ENCODE measurements around the gene FCRL6. TPM values are rescaled to one million over a fixed set of nuclear protein-coding genes. Genes with fewer than 3 reads are reported as not detected.

FCRL6 gene
- total RNA-seq, 2 donors from 2014 or later, result not detected

GRCh38 chr1:159827549-159827948 lies 25.4 kb downstream of the FCRL6 start:
- H3K36me3 ChIP-seq, result no peaks in the 10 kb centered on the region
- H3K9me3 ChIP-seq, result no peaks in the 10 kb centered on the region
- H3K27ac ChIP-seq, result no peak overlapping the region
- 97% methylated on average over 3 of the region's 3 CpGs for WGBS
- no peaks in the 10 kb centered on the region for H3K4me1 ChIP-seq (replicated peaks)
- no peak for DNase-seq (ENCODE audit: low spot score)
- intact Hi-C loops (cut with DNase I), result no loop called here
- H3K4me3 ChIP-seq, result no peak overlapping the region
- TF ChIP-seq POLR2AphosphoS5 (IDR thresholded peaks at IDR 0.05) (no peak), POLR2A (IDR thresholded peaks at IDR 0.05) (no peak)
- TF ChIP-seq, protein P1, sequence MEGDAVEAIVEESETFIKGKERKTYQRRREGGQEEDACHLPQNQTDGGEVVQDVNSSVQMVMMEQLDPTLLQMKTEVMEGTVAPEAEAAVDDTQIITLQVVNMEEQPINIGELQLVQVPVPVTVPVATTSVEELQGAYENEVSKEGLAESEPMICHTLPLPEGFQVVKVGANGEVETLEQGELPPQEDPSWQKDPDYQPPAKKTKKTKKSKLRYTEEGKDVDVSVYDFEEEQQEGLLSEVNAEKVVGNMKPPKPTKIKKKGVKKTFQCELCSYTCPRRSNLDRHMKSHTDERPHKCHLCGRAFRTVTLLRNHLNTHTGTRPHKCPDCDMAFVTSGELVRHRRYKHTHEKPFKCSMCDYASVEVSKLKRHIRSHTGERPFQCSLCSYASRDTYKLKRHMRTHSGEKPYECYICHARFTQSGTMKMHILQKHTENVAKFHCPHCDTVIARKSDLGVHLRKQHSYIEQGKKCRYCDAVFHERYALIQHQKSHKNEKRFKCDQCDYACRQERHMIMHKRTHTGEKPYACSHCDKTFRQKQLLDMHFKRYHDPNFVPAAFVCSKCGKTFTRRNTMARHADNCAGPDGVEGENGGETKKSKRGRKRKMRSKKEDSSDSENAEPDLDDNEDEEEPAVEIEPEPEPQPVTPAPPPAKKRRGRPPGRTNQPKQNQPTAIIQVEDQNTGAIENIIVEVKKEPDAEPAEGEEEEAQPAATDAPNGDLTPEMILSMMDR (IDR thresholded peaks at IDR 0.05), result no peak
- H3K27me3 ChIP-seq (replicated peaks; ENCODE audit: insufficient read depth), result no peaks in the 10 kb centered on the region

DNA sequence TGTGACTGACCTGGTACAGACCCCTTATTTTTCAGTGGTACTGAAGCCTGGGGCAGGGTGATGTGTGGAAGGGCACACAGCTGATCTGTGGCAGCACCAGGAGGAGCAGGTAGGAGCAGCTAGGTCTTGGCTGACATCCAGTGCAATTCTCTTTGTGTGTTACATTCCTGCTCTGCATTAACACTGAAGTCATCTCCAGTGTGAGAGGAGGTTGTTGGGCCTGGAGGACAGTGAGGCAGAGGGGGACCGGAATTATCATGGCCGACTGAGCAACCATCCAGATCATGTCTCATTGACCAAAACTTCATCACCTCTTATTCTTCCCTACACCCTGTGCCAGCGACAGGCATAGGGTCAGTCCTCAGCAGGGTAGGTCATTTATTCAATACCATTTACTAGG lies 26.0 kb downstream of the FCRL6 start:
- TF ChIP-seq, protein P1 (IDR thresholded peaks at IDR 0.05), result no peak
- TF ChIP-seq POLR2A (IDR thresholded peaks at IDR 0.05), result no peak
- TF ChIP-seq POLR2AphosphoS5 (IDR thresholded peaks at IDR 0.05), result no peak
- no peak overlapping the region for H3K27ac ChIP-seq
- no peak overlapping the region for H3K4me3 ChIP-seq
- no peaks in the 10 kb centered on the region for H3K9me3 ChIP-seq
- no peaks in the 10 kb centered on the region for H3K36me3 ChIP-seq
- WGBS, result 79% methylated on average over 3 of the region's 3 CpGs
- DNase-seq (ENCODE audit: low spot score), result no peak
- intact Hi-C loops (cut with DNase I), result no loop called here
- no peaks in the 10 kb centered on the region for H3K4me1 ChIP-seq (replicated peaks)
- H3K27me3 ChIP-seq (replicated peaks; ENCODE audit: insufficient read depth), result no peaks in the 10 kb centered on the region

DNA sequence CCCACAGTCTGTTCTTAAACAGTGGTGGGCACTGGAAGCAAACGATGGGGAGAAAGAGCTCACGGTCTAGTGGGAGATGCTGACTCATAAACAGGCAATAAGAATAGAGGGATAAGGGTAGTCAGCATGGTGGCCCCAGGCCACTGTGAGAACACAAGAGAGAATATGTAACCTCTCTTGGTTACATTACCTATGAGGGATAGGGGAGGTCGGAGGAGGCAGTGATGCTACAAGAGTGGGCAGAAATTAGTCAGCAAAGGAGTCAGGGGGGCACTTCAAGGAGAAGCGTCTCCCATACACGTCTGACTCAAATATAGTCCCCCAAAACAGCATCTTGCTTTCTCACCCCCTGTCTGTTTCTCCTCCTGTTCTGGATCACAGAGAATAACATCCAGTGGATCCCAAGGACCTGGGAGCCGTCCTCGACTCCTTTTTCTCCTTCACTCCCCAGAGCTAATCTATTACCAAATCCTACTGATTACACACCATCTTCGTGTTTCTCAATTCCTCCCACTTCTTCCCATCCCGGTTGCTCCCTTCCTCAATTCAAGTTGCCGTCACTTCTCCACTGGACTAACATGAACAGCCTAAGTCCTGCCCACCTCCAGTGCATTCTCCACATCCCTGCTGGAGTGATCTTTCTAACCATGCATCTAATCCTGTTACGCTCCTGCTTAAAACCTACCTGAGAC lies 26.6 kb downstream of the FCRL6 start:
- H3K4me3 ChIP-seq, result no peak overlapping the region

GRCh38 chr1:159829273-159829634 lies 27.1 kb downstream of the FCRL6 start:
- Histone ChIP-seq H3K4me1 (replicated peaks) (no peaks in the 10 kb centered on the region), H3K9me3 (no peaks in the 10 kb centered on the region), H3K36me3 (no peaks in the 10 kb centered on the region), H3K27ac (no peak overlapping the region), H3K27me3 (replicated peaks; ENCODE audit: insufficient read depth) (no peaks in the 10 kb centered on the region), H3K4me3 (no peak overlapping the region)
- WGBS, result 26% methylated on average over 3 of the region's 3 CpGs
- TF ChIP-seq, protein P1 (IDR thresholded peaks at IDR 0.05), result peak in 1 of 4 experiments; percentile 55
- TF ChIP-seq POLR2AphosphoS5 (IDR thresholded peaks at IDR 0.05) (no peak), POLR2A (IDR thresholded peaks at IDR 0.05) (no peak)
- peak; percentile 14 for DNase-seq (ENCODE audit: low spot score)
- intact Hi-C loops (cut with DNase I), result no loop called here

More for the DNA sequence above, 26.6 kb downstream of the FCRL6 start:
- H3K9me3 ChIP-seq, result no peaks in the 10 kb centered on the region
- 88% methylated on average over 11 of the region's 11 CpGs for WGBS
- intact Hi-C loops (cut with DNase I), result no loop called here
- no peaks in the 10 kb centered on the region for H3K36me3 ChIP-seq
- DNase-seq (ENCODE audit: low spot score), result no peak
- H3K27me3 ChIP-seq (replicated peaks; ENCODE audit: insufficient read depth), result no peaks in the 10 kb centered on the region
- TF ChIP-seq POLR2A (IDR thresholded peaks at IDR 0.05) (no peak), POLR2AphosphoS5 (IDR thresholded peaks at IDR 0.05) (no peak)
- TF ChIP-seq, protein P1 (IDR thresholded peaks at IDR 0.05), result no peak
- no peak overlapping the region for H3K27ac ChIP-seq
- H3K4me1 ChIP-seq (replicated peaks), result no peaks in the 10 kb centered on the region

DNA sequence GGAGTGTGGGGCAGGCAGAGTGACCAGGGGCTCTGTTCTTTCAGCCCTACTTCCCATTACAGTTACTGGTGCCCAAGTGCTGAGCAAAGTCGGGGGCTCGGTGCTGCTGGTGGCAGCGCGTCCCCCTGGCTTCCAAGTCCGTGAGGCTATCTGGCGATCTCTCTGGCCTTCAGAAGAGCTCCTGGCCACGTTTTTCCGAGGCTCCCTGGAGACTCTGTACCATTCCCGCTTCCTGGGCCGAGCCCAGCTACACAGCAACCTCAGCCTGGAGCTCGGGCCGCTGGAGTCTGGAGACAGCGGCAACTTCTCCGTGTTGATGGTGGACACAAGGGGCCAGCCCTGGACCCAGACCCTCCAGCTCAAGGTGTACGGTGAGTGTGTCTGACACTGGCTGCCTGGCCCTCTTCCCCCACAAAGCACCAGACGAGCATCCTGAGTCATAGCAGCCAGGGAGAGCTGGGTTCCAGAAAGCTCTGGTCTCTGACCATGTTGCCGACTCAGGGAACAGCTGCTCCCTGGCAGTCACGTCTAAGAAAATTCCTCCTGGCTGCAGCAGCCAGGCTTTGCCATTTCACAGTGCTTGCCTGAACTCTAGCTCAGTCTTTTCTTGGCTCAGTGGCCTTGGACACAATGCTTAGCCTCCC lies 27.8 kb downstream of the FCRL6 start:
- Histone ChIP-seq H3K4me3 (no peak overlapping the region), H3K27me3 (replicated peaks; ENCODE audit: insufficient read depth) (no peaks in the 10 kb centered on the region), H3K27ac (no peak overlapping the region), H3K9me3 (no peaks in the 10 kb centered on the region), H3K4me1 (replicated peaks) (no peaks in the 10 kb centered on the region), H3K36me3 (no peaks in the 10 kb centered on the region)
- DNase-seq (ENCODE audit: low spot score), result no peak
- TF ChIP-seq, protein P1 (IDR thresholded peaks at IDR 0.05), result no peak
- TF ChIP-seq POLR2A (IDR thresholded peaks at IDR 0.05) (no peak), POLR2AphosphoS5 (IDR thresholded peaks at IDR 0.05) (no peak)
- WGBS, result 80% methylated on average over 17 of the region's 18 CpGs
- intact Hi-C loops (cut with DNase I), result no loop called here
